H1 (cell line): Measurements from ENCODE around the gene MIER2. TPM values are rescaled to one million over a fixed set of nuclear protein-coding genes. Genes with fewer than 3 reads are reported as not detected.

Source experiments
- CTCF ChIA-PET: fragments of 300-600 bp; sonication (Branson Sonifier 250); formaldehyde crosslinking; loops from one replicate; lab custom pipeline; 2021; ENCODE audit not compliant: partially characterized antibody; lab: Charles Lee
- POLR2A ChIA-PET: fragments of 300-600 bp; sonication (Branson Sonifier 250); formaldehyde crosslinking; loops from one replicate; lab custom pipeline; 2021; ENCODE audit warnings: inconsistent platforms; ENCODE audit not compliant: partially characterized antibody; lab: Charles Lee
- DNase-seq, 2 experiments: peaks; one replicate each; pipeline versions ENCODE4 v3.0.0 to v3.0.0-alpha.2; 2010 to 2022; ENCODE audit warnings: low spot score in 2 of 2, low read depth in 1 of 2, mixed read lengths in 1 of 2
- FAIRE-seq: peaks from 2 replicates; lab custom pipeline; 2011; peaks lifted over from hg19 to GRCh38; lab: Jason Lieb, UNC
- H2AFZ ChIP-seq: 2 replicates; pipeline ENCODE4 v1.8.1; 2012; ENCODE audit warnings: low read length, inconsistent platforms
- H2AK5ac ChIP-seq: 2 replicates; pipeline ENCODE4 v1.6.1; 2013; ENCODE audit warnings: low read depth, low read length
- H2BK120ac ChIP-seq: replicated peaks from 2 replicates; pipeline ENCODE3; 2013; ENCODE audit warnings: low read depth, low read length, inconsistent platforms
- H2BK12ac ChIP-seq: 2 replicates; pipeline ENCODE4 v1.6.1; 2013; ENCODE audit warnings: low read depth, low read length
- H2BK15ac ChIP-seq: 2 replicates; pipeline ENCODE4 v1.6.1; 2013; ENCODE audit warnings: low read length
- H2BK20ac ChIP-seq: 2 replicates; pipeline ENCODE4 v1.6.1; 2013; ENCODE audit warnings: low read length
- H2BK5ac ChIP-seq: 2 replicates; pipeline ENCODE4 v1.6.1; 2013; ENCODE audit warnings: low read depth, low read length
- H3K14ac ChIP-seq: 2 replicates; pipeline ENCODE4 v1.6.1; 2013; ENCODE audit warnings: inconsistent platforms; ENCODE audit not compliant: insufficient read length
- H3K18ac ChIP-seq: 2 replicates; pipeline ENCODE4 v1.6.1; 2013; ENCODE audit warnings: low read length; ENCODE audit errors: extremely low read depth
- H3K23ac ChIP-seq: 2 replicates; pipeline ENCODE4 v1.6.1; 2013; ENCODE audit warnings: inconsistent platforms; ENCODE audit not compliant: insufficient read length
- H3K23me2 ChIP-seq: 2 replicates; pipeline ENCODE4 v1.6.1; 2013; ENCODE audit warnings: low read depth, low read length
- H3K27ac ChIP-seq: 2 replicates; pipeline ENCODE4 v1.6.1; 2011; ENCODE audit warnings: low read depth, low read length, inconsistent platforms
- H3K27me3 ChIP-seq, 4 experiments: replicated peaks in 1 of 4; 1 replicate in 1 of 4; 2 replicates in 3 of 4; pipeline versions ENCODE4 v1.6.1 to v1.8.1; 2011 to 2013; ENCODE audit warnings: low read length in 3 of 4, mild to moderate bottlenecking in 3 of 4, inconsistent platforms in 2 of 4, mixed read lengths in 2 of 4, moderate library complexity in 1 of 4; ENCODE audit not compliant: control insufficient read depth in 3 of 4, insufficient read depth in 3 of 4; ENCODE audit errors: extremely low read depth in 1 of 4
- H3K36me3 ChIP-seq, 4 experiments: 2 replicates each; pipeline versions ENCODE4 v1.6.1 to v1.8.1; 2011 to 2013; ENCODE audit warnings: mild to moderate bottlenecking in 4 of 4, low read length in 3 of 4, moderate library complexity in 2 of 4, control low read depth in 1 of 4, inconsistent platforms in 1 of 4; ENCODE audit not compliant: insufficient read depth in 4 of 4, control insufficient read depth in 2 of 4
- H3K4ac ChIP-seq: replicated peaks from 2 replicates; pipeline ENCODE3; 2013; ENCODE audit warnings: low read length, low read depth, mixed read lengths, inconsistent platforms; ENCODE audit not compliant: insufficient read length
- H3K4me1 ChIP-seq, 4 experiments: replicated peaks in 1 of 4; 1 replicate in 1 of 4; 2 replicates in 3 of 4; pipeline versions ENCODE4 v1.6.1 to v1.8.1; 2011 to 2013; ENCODE audit warnings: low read length in 3 of 4, inconsistent platforms in 2 of 4, mixed read lengths in 1 of 4; ENCODE audit not compliant: insufficient read depth in 4 of 4, control insufficient read depth in 3 of 4
- H3K4me2 ChIP-seq, 2 experiments: 2 replicates each; pipeline versions ENCODE4 v1.6.1 to v1.8.1; 2011 to 2013; ENCODE audit warnings: low read depth in 2 of 2, low read length in 2 of 2, control low read depth in 1 of 2, inconsistent platforms in 1 of 2, mild to moderate bottlenecking in 1 of 2; ENCODE audit not compliant: insufficient read depth in 1 of 2
- H3K4me3 ChIP-seq, 4 experiments: fragments of 200-600, 300-600 bp in 1 of 4; sonication (generic), shearing (Covaris generic), sonication (Bioruptor Twin) in 1 of 4; 2 replicates each; pipeline versions ENCODE4 v1.5.1 to v1.8.1; 2011 to 2016; ENCODE audit warnings: low read length in 4 of 4, low read depth in 3 of 4, control low read depth in 2 of 4, inconsistent platforms in 2 of 4, mild to moderate bottlenecking in 2 of 4, mixed read lengths in 1 of 4, moderate library complexity in 1 of 4; ENCODE audit not compliant: insufficient read depth in 2 of 4; ENCODE audit errors: extremely low read depth in 1 of 4
- H3K56ac ChIP-seq: replicated peaks from 2 replicates; pipeline ENCODE3; 2013; ENCODE audit warnings: low read depth, mild to moderate bottlenecking, mixed read lengths, low read length, inconsistent platforms; ENCODE audit not compliant: insufficient read length
- H3K79me1 ChIP-seq: 2 replicates; pipeline ENCODE4 v1.6.1; 2013; ENCODE audit warnings: low read depth, low read length, control low read depth
- H3K79me2 ChIP-seq, 2 experiments: 2 replicates each; pipeline versions ENCODE4 v1.6.1 to v1.8.1; 2012 to 2013; ENCODE audit warnings: low read length in 2 of 2, mild to moderate bottlenecking in 2 of 2, inconsistent platforms in 1 of 2; ENCODE audit not compliant: insufficient read depth in 2 of 2, control insufficient read depth in 1 of 2
- H3K9ac ChIP-seq, 4 experiments: replicated peaks in 1 of 4; 1 replicate in 1 of 4; 2 replicates in 3 of 4; pipeline versions ENCODE4 v1.6.1 to v1.8.1; 2011 to 2013; ENCODE audit warnings: low read depth in 3 of 4, low read length in 3 of 4, control low read depth in 2 of 4, mild to moderate bottlenecking in 2 of 4, moderate library complexity in 2 of 4, inconsistent platforms in 1 of 4; ENCODE audit errors: extremely low read depth in 1 of 4
- H3K9me3 ChIP-seq, 2 experiments: 2 replicates each; pipeline versions ENCODE4 v1.6.1 to v1.8.1; 2012 to 2013; ENCODE audit warnings: mild to moderate bottlenecking in 2 of 2, moderate library complexity in 2 of 2, control low read depth in 1 of 2, inconsistent platforms in 1 of 2, low read depth in 1 of 2, low read length in 1 of 2, mixed read lengths in 1 of 2; ENCODE audit not compliant: insufficient read depth in 2 of 2
- H4K20me1 ChIP-seq, 2 experiments: replicated peaks in 1 of 2; 2 replicates each; pipeline versions ENCODE3 to v1.8.1; 2011 to 2013; ENCODE audit warnings: inconsistent platforms in 2 of 2, low read length in 2 of 2, mild to moderate bottlenecking in 1 of 2; ENCODE audit not compliant: insufficient read depth in 2 of 2, control insufficient read depth in 1 of 2
- H4K5ac ChIP-seq: 2 replicates; pipeline ENCODE4 v1.6.1; 2013; ENCODE audit warnings: low read length, low read depth, mixed read lengths, inconsistent platforms; ENCODE audit not compliant: insufficient read length
- H4K8ac ChIP-seq: 2 replicates; pipeline ENCODE4 v1.8.0; 2013; ENCODE audit warnings: mild to moderate bottlenecking, moderate library complexity, low read length, inconsistent platforms; ENCODE audit not compliant: insufficient read depth; ENCODE audit errors: extremely low read depth
- H4K91ac ChIP-seq: replicated peaks from 2 replicates; pipeline ENCODE3; 2013; ENCODE audit warnings: low read length, mixed read lengths, inconsistent platforms; ENCODE audit not compliant: insufficient read length
- CHD1 ChIP-seq: IDR thresholded peaks from 2 replicates; pipeline ENCODE4 v1.6.1; 2012; ENCODE audit warnings: low read depth, low read length, improper control_type of control experiment
- CREB1 ChIP-seq: IDR thresholded peaks from 2 replicates; pipeline ENCODE4 v1.6.1; 2012; ENCODE audit warnings: inconsistent platforms
- GABPA ChIP-seq: IDR thresholded peaks from 2 replicates; pipeline ENCODE4 v1.6.1; 2011; ENCODE audit warnings: mild to moderate bottlenecking, low read length, moderate library complexity, borderline replicate concordance; ENCODE audit not compliant: insufficient read depth
- RXRA ChIP-seq: IDR thresholded peaks from 2 replicates; pipeline ENCODE4 v1.6.1; 2011; ENCODE audit warnings: low read depth, mild to moderate bottlenecking, low read length, moderate library complexity; ENCODE audit not compliant: insufficient read depth
- WGBS, 2 experiments: shearing (Covaris generic) in 1 of 2; methylation state at CpG; one replicate each; pipeline versions ENCODE4 v1.1.6 to v1.1.7; 2013 to 2015; ENCODE audit warnings: low lambda C conversion rate in 2 of 2, mixed read lengths in 2 of 2, inconsistent platforms in 1 of 2, low coverage in 1 of 2, missing lambda C conversion rate in 1 of 2; ENCODE audit not compliant: insufficient replicate concordance in 2 of 2, insufficient coverage in 1 of 2, insufficient read length in 1 of 2; ENCODE audit errors: extremely low coverage in 1 of 2, missing lambda C conversion rate in 1 of 2; 5-methylcytosine and 5-hydroxymethylcytosine counted together
- polyA plus RNA-seq, 7 experiments: library from polyadenylated mRNA; depleted of rRNA in 3 of 7; stranded (reverse) in 5 of 7; unstranded in 2 of 7; fragments of >200 nt in 5 of 7; fragments of 200-250 nt in 2 of 7; gene quantifications; 1 replicate in 5 of 7; 2 replicates in 1 of 7; 4 replicates in 1 of 7; pipeline versions ENCODE4 v1.2.1 to v1.2.3, GENCODE V29; 2011 to 2013; ENCODE audit warnings: missing spikeins in 2 of 7, mixed read lengths in 2 of 7
- total RNA-seq: library from RNA; stranded (reverse); fragmentation: NEBNext Ultra II Directional; extraction: Animal tissue kit (Norgen Biotek cat#: 25700); gene quantifications from 2 replicates; pipeline ENCODE4 v1.2.1, GENCODE V29; 2021

Gene MIER2
- total and polyA plus RNA-seq, 2 of the 8 experiments (the other 6 are each of a cell fraction or from before 2014, with no cell fraction given), result 30.3 to 48.3 TPM

DNA sequence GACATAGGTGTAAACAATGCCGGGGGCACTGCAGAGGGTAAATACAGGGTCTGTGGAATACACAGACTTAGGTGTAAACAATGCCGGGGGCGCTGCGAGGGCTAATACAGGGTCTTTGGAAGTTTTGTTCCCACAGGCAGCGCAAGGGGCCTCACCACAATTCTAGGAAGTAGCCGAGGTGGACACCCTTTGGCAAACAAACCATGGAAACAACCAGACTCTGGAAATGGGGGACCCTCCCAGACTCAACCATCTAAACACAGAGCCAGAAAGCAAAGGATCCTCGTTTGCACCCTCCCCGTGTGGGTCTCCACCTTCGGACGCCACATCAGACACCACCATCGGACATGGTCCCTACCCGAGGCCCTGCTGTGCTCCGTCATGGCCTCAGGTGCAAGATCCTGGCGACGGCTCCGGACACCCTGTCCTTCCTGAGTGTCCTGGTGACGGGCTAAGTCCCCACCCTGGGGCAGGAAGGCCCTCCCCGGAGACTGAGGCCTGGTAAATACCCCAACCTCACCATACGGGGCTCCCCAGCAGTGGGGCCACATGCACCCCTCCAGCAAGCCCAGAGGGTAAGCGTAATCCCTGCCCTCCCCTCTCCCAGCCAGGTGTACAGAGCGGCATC lies 36.7 kb downstream of the MIER2 start:
- no peak overlapping the region for H3K4me2 ChIP-seq
- no peak overlapping the region for H3K27ac ChIP-seq
- H3K4ac ChIP-seq, result no peak overlapping the region
- no peaks in the 10 kb centered on the region for H3K79me2 ChIP-seq
- CTCF ChIA-PET, result no interaction called here
- no peak overlapping the region for H3K4me3 ChIP-seq
- H3K27me3 ChIP-seq, result no peaks in the 10 kb centered on the region
- H4K91ac ChIP-seq, result no peak overlapping the region
- H2AK5ac ChIP-seq, result no peak overlapping the region
- H4K20me1 ChIP-seq, result peaks cover 9 to 20% of the 10 kb centered on the region in 2 experiments
- H3K9ac ChIP-seq, result no peak overlapping the region
- H3K18ac ChIP-seq, result no peak overlapping the region
- no peak overlapping the region for H3K23ac ChIP-seq
- H4K8ac ChIP-seq, result no peak overlapping the region
- no peak overlapping the region for H3K56ac ChIP-seq
- H3K14ac ChIP-seq, result no peak overlapping the region
- peaks cover 14 to 53% (median 26%) of the 10 kb centered on the region in 4 experiments; a peak in 7 of 8 replicates for H3K36me3 ChIP-seq
- no peak overlapping the region for H2BK20ac ChIP-seq
- POLR2A ChIA-PET, result interaction anchor here (3.9 kb wide), 1 partner anchor 13 kb away, joined by 38 read pairs; no protein-coding TSS in a partner anchor
- peaks cover 1% of the 10 kb centered on the region; the same call in 1 of the 2 replicates for H3K23me2 ChIP-seq
- H2BK15ac ChIP-seq, result no peak overlapping the region
- no peak overlapping the region for H2AFZ ChIP-seq
- H3K4me1 ChIP-seq, result no peaks in the 10 kb centered on the region; a peak in 1 of 7 replicates
- 94% methylated on average over 21 of the region's 21 CpGs; no CpG with 5 or more reads in 1 of the 2 experiments for WGBS, 2 experiments
- no peak overlapping the region for H4K5ac ChIP-seq
- FAIRE-seq, result no peak
- no peak overlapping the region for H2BK120ac ChIP-seq
- H2BK12ac ChIP-seq, result no peak overlapping the region
- peaks cover 2% of the 10 kb centered on the region; the same call in 1 of the 2 replicates for H3K79me1 ChIP-seq
- no peak overlapping the region for H2BK5ac ChIP-seq
- no peaks in the 10 kb centered on the region for H3K9me3 ChIP-seq
- DNase-seq, result no peak
- TF ChIP-seq CHD1, result no peak
- no peak for TF ChIP-seq GABPA
- TF ChIP-seq CREB1, result no peak
- TF ChIP-seq RXRA, result no peak
